ENCODE data around the gene DCN. TPM values are rescaled to one million over a fixed set of nuclear protein-coding genes. Genes with fewer than 3 reads are reported as not detected.
A peak's percentile ranks its signal among the peaks of the same experiment; 100 is the strongest.

DCN gene
- total RNA-seq, 1 experiment from 2014 or later: not detected

GRCh38 chr12:91140026-91140931 lies 42.3 kb downstream of the DCN start:
- Histone ChIP-seq H3K4me2 (ENCODE audit: low read length) (no peak overlapping the region), H2AFZ (ENCODE audit: low read length) (no peak overlapping the region), H3K27me3 (ENCODE audit: low read length) (no peaks in the 10 kb centered on the region), H3F3A (ENCODE audit: low read length, unreplicated experiment) (no peaks in the 10 kb centered on the region), H3K36me3 (ENCODE audit: low read depth, low read length) (no peaks in the 10 kb centered on the region), H3K9me3 (ENCODE audit: low read length) (no peaks in the 10 kb centered on the region), H3K79me2 (ENCODE audit: low read length) (no peaks in the 10 kb centered on the region), H3K4me3 (ENCODE audit: low read length) (no peak overlapping the region), H3K27ac (ENCODE audit: low read length) (no peak overlapping the region), H3K9me2 (replicated peaks; ENCODE audit: low read length) (no peaks in the 10 kb centered on the region), H3K4me1 (ENCODE audit: insufficient read depth, low read length) (peaks cover 20% of the 10 kb centered on the region), H3K9ac (ENCODE audit: low read length) (no peak overlapping the region), H4K20me1 (ENCODE audit: low read length) (no peaks in the 10 kb centered on the region)
- TF ChIP-seq CTCF (conservative IDR thresholded peaks at IDR 0.05; ENCODE audit: low read depth, low read length): no peak
- TF ChIP-seq EZH2phosphoT487 (IDR thresholded peaks at IDR 0.05; ENCODE audit: borderline replicate concordance, low read length): no peak
- TF ChIP-seq EZH2 (IDR thresholded peaks at IDR 0.05; ENCODE audit: low read length, unreplicated experiment): no peak
- peak; percentile 58 for DNase-seq
- peak; percentile 72 for ATAC-seq
- intact Hi-C loops (cut with micrococcal nuclease): no loop called here
- BruUV-seq (replicated peaks): no TSS peak
- ChIA-PET POLR2A (ENCODE audit: unreplicated experiment) (no interaction called here), CTCF (no interaction called here)

GRCh38 chr12:91139286-91139685 lies 43.3 kb downstream of the DCN start:
- Histone ChIP-seq H3K27me3 (ENCODE audit: low read length) (no peaks in the 10 kb centered on the region), H3K9me2 (replicated peaks; ENCODE audit: low read length) (no peaks in the 10 kb centered on the region), H3K4me3 (ENCODE audit: low read length) (no peak overlapping the region), H3K9me3 (ENCODE audit: low read length) (no peaks in the 10 kb centered on the region), H3K79me2 (ENCODE audit: low read length) (no peaks in the 10 kb centered on the region), H3F3A (ENCODE audit: low read length, unreplicated experiment) (no peaks in the 10 kb centered on the region), H4K20me1 (ENCODE audit: low read length) (no peaks in the 10 kb centered on the region), H3K4me1 (ENCODE audit: insufficient read depth, low read length) (peaks cover 20% of the 10 kb centered on the region), H3K27ac (ENCODE audit: low read length) (no peak overlapping the region), H3K4me2 (ENCODE audit: low read length) (no peak overlapping the region), H3K9ac (ENCODE audit: low read length) (no peak overlapping the region), H2AFZ (ENCODE audit: low read length) (no peak overlapping the region), H3K36me3 (ENCODE audit: low read depth, low read length) (no peaks in the 10 kb centered on the region)
- intact Hi-C loops (cut with micrococcal nuclease): no loop called here
- ChIA-PET CTCF (no interaction called here), POLR2A (ENCODE audit: unreplicated experiment) (no interaction called here)
- ATAC-seq (no peak), DNase-seq (no peak)
- no peak for TF ChIP-seq EZH2phosphoT487 (IDR thresholded peaks at IDR 0.05; ENCODE audit: borderline replicate concordance, low read length)
- no peak for TF ChIP-seq EZH2 (IDR thresholded peaks at IDR 0.05; ENCODE audit: low read length, unreplicated experiment)
- TF ChIP-seq CTCF (conservative IDR thresholded peaks at IDR 0.05; ENCODE audit: low read depth, low read length): no peak
- BruUV-seq (replicated peaks): no TSS peak

- ChIA-PET CTCF (no interaction called here), POLR2A (ENCODE audit: unreplicated experiment) (no interaction called here)
- no peaks in the 10 kb centered on the region for H3K27me3 ChIP-seq (ENCODE audit: low read length)
- H3K9me3 ChIP-seq (ENCODE audit: low read length): no peaks in the 10 kb centered on the region
- no peak for DNase-seq
- TF ChIP-seq EZH2phosphoT487 (IDR thresholded peaks at IDR 0.05; ENCODE audit: borderline replicate concordance, low read length) (no peak), CTCF (conservative IDR thresholded peaks at IDR 0.05; ENCODE audit: low read depth, low read length) (no peak), EZH2 (IDR thresholded peaks at IDR 0.05; ENCODE audit: low read length, unreplicated experiment) (no peak)
- H3K4me2 ChIP-seq (ENCODE audit: low read length): no peak overlapping the region
- no TSS peak for BruUV-seq (replicated peaks)
- intact Hi-C loops (cut with micrococcal nuclease): no loop called here
- no peak overlapping the region for H2AFZ ChIP-seq (ENCODE audit: low read length)
- peaks cover 16% of the 10 kb centered on the region for H3K4me1 ChIP-seq (ENCODE audit: insufficient read depth, low read length)
- no peaks in the 10 kb centered on the region for H4K20me1 ChIP-seq (ENCODE audit: low read length)
- no peak overlapping the region for H3K27ac ChIP-seq (ENCODE audit: low read length)
- no peak overlapping the region for H3K4me3 ChIP-seq (ENCODE audit: low read length)
- no peaks in the 10 kb centered on the region for H3F3A ChIP-seq (ENCODE audit: low read length, unreplicated experiment)
- no peaks in the 10 kb centered on the region for H3K36me3 ChIP-seq (ENCODE audit: low read depth, low read length)
- no peaks in the 10 kb centered on the region for H3K79me2 ChIP-seq (ENCODE audit: low read length)
- no peak overlapping the region for H3K9ac ChIP-seq (ENCODE audit: low read length)
- no peaks in the 10 kb centered on the region for H3K9me2 ChIP-seq (replicated peaks; ENCODE audit: low read length)
- no peak for ATAC-seq
Measured at GRCh38 chr12:91138337-91138920, 44.2 kb downstream of the DCN start.

Measured in PC-3 (cell line).